HepG2 (cell line): ENCODE data around the gene SORL1-AS1.

Source experiments
- ATRX ChIP-seq: sonication (generic); formaldehyde crosslinking; IDR thresholded peaks from 2 replicates; pipeline ENCODE4 v1.4.0; 2020; ENCODE audit warnings: missing genetic modification reagents, borderline replicate concordance
- HNF4A ChIP-seq: sonication (generic); formaldehyde crosslinking; IDR thresholded peaks from 2 replicates; pipeline ENCODE4 v1.4.0; 2020; ENCODE audit warnings: missing genetic modification reagents
- HOXA3 ChIP-seq: sonication (generic); formaldehyde crosslinking; IDR thresholded peaks from 2 replicates; pipeline ENCODE4 v1.5.0; 2020; ENCODE audit warnings: missing genetic modification reagents
- KDM4B ChIP-seq: sonication (generic); formaldehyde crosslinking; IDR thresholded peaks from 2 replicates; pipeline ENCODE4 v1.4.0; 2020; ENCODE audit warnings: missing genetic modification reagents
- PRPF4 ChIP-seq: fragments of 200-400 bp; formaldehyde crosslinking; IDR thresholded peaks from 2 replicates; pipeline ENCODE4 v1.6.1; 2016; ENCODE audit warnings: low read length, low read depth; ENCODE audit not compliant: poor library complexity, severe bottlenecking
- REXO4 ChIP-seq: sonication (generic); formaldehyde crosslinking; IDR thresholded peaks from 2 replicates; pipeline ENCODE4 v1.8.0; 2022; ENCODE audit warnings: missing genetic modification reagents, mild to moderate bottlenecking, borderline replicate concordance
- RXRB ChIP-seq: IDR thresholded peaks from 2 replicates; pipeline ENCODE4 v1.6.1; 2016; ENCODE audit warnings: borderline replicate concordance, missing genetic modification reagents, missing compliant biosample characterization
- STAG1 ChIP-seq: sonication (generic); formaldehyde crosslinking; IDR thresholded peaks from 2 replicates; pipeline ENCODE4 v1.4.0; 2020; ENCODE audit warnings: missing genetic modification reagents
- STAT5B ChIP-seq: sonication (generic); formaldehyde crosslinking; IDR thresholded peaks from 2 replicates; pipeline ENCODE4 v1.4.0; 2020; ENCODE audit warnings: missing genetic modification reagents
- SUZ12 ChIP-seq: fragments of 150-350 bp; IDR thresholded peaks from 2 replicates; pipeline ENCODE4 v1.6.1; 2014; ENCODE audit warnings: low read depth, low read length
- SYNCRIP ChIP-seq: fragments of 200-400 bp; formaldehyde crosslinking; IDR thresholded peaks from 2 replicates; pipeline ENCODE4 v1.6.1; 2018; ENCODE audit warnings: mild to moderate bottlenecking, low read depth, low read length; ENCODE audit not compliant: insufficient read depth
- U2AF2 ChIP-seq: fragments of 200-400 bp; formaldehyde crosslinking; IDR thresholded peaks from 2 replicates; pipeline ENCODE4 v1.6.1; 2017; ENCODE audit warnings: low read depth, mild to moderate bottlenecking, low read length
- ZNF589 ChIP-seq: sonication (generic); formaldehyde crosslinking; conservative IDR thresholded peaks from 2 replicates; pipeline ENCODE4 v1.8.0; 2022; ENCODE audit warnings: mild to moderate bottlenecking, moderate library complexity, missing genetic modification reagents
- ZNF670 ChIP-seq: sonication (generic); formaldehyde crosslinking; IDR thresholded peaks from 2 replicates; pipeline ENCODE4 v1.8.0; 2022; ENCODE audit warnings: mild to moderate bottlenecking, missing genetic modification reagents, borderline replicate concordance
- ZNF772 ChIP-seq: sonication (generic); formaldehyde crosslinking; IDR thresholded peaks from 2 replicates; pipeline ENCODE4 v1.5.0; 2020; ENCODE audit warnings: mild to moderate bottlenecking, missing genetic modification reagents
- TF ChIP-seq, protein P1 (sequence below): sonication (generic); formaldehyde crosslinking; IDR thresholded peaks from 2 replicates; pipeline ENCODE4; 2020; ENCODE audit warnings: missing genetic modification reagents, mild to moderate bottlenecking, borderline replicate concordance
- TF ChIP-seq, protein P2 (sequence below): sonication (generic); formaldehyde crosslinking; IDR thresholded peaks from 2 replicates; pipeline ENCODE4 v1.8.1; 2022; ENCODE audit warnings: low read depth, mild to moderate bottlenecking, missing genetic modification reagents
- TF ChIP-seq, protein P3 (sequence below): sonication (generic); formaldehyde crosslinking; conservative IDR thresholded peaks from 2 replicates; pipeline ENCODE4 v1.8.1; 2023; ENCODE audit warnings: missing genetic modification reagents
- TF ChIP-seq, protein P4 (sequence below): sonication (generic); formaldehyde crosslinking; IDR thresholded peaks from 2 replicates; pipeline ENCODE4 v1.8.0; 2022; ENCODE audit warnings: mild to moderate bottlenecking, missing genetic modification reagents, moderate library complexity
- TF ChIP-seq, protein P5 (sequence below): sonication (generic); formaldehyde crosslinking; IDR thresholded peaks from 2 replicates; pipeline ENCODE4 v1.5.0; 2020; ENCODE audit warnings: mild to moderate bottlenecking, missing genetic modification reagents

Gene SORL1-AS1

DNA sequence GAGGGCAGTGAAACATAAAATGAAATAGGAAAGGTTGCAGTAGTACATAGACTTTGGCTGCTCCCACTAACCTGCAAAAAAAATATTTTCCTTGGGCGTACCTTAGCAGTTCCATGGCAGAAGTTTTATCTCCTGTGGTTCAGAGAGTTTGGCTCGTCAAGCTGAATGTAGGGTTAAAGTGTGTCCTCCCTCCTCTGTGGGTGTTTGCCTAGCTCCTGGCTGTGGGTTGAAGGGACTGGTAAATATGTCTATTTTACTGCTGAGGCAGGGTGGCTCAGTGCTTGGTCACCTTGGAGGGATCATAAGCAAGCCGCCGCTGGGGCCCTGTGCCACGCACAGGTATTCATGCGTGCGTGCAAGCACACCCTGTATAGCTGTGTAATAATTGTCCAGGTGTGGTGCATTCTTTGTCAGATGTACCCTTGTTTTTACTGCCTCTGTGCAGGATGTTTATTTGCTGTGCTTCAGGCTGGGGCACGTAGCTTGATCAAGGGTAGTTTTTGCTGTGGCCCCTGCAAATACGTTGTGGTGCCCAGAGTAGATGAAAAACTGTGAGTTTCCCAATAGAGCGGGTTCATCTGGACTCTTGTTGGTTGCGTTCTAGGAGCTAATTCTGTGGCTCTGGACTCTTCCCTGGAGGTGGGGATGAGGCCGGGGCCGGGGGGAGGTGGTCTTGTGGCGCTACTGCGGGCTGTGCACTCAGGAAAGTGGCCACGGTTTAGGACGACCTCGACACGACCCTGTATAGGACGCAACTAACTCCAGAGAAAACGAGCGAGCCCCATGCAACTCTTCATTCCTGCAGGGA is 1.4 kb downstream of the SORL1-AS1 start (continued):
- TF ChIP-seq, protein P1, sequence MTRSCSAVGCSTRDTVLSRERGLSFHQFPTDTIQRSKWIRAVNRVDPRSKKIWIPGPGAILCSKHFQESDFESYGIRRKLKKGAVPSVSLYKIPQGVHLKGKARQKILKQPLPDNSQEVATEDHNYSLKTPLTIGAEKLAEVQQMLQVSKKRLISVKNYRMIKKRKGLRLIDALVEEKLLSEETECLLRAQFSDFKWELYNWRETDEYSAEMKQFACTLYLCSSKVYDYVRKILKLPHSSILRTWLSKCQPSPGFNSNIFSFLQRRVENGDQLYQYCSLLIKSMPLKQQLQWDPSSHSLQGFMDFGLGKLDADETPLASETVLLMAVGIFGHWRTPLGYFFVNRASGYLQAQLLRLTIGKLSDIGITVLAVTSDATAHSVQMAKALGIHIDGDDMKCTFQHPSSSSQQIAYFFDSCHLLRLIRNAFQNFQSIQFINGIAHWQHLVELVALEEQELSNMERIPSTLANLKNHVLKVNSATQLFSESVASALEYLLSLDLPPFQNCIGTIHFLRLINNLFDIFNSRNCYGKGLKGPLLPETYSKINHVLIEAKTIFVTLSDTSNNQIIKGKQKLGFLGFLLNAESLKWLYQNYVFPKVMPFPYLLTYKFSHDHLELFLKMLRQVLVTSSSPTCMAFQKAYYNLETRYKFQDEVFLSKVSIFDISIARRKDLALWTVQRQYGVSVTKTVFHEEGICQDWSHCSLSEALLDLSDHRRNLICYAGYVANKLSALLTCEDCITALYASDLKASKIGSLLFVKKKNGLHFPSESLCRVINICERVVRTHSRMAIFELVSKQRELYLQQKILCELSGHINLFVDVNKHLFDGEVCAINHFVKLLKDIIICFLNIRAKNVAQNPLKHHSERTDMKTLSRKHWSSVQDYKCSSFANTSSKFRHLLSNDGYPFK = no peak
- TF ChIP-seq STAT5B (CRISPR knock-in tag) (no peak), SUZ12 (no peak), PRPF4 (no peak), HOXA3 (no peak), STAG1 (no peak; the same call in 1 of the 2 replicates), ZNF670 (CRISPR knock-in tag) (no peak), SYNCRIP (no peak), ZNF589 (CRISPR knock-in tag) (no peak), HNF4A (CRISPR knock-in tag) (no peak), ATRX (no peak), U2AF2 (no peak), KDM4B (no peak), RXRB (CRISPR knock-in tag) (peak; percentile 54; the same call in 1 of the 2 replicates), REXO4 (CRISPR knock-in tag) (no peak), ZNF772 (CRISPR knock-in tag) (no peak)
- TF ChIP-seq, protein P2, sequence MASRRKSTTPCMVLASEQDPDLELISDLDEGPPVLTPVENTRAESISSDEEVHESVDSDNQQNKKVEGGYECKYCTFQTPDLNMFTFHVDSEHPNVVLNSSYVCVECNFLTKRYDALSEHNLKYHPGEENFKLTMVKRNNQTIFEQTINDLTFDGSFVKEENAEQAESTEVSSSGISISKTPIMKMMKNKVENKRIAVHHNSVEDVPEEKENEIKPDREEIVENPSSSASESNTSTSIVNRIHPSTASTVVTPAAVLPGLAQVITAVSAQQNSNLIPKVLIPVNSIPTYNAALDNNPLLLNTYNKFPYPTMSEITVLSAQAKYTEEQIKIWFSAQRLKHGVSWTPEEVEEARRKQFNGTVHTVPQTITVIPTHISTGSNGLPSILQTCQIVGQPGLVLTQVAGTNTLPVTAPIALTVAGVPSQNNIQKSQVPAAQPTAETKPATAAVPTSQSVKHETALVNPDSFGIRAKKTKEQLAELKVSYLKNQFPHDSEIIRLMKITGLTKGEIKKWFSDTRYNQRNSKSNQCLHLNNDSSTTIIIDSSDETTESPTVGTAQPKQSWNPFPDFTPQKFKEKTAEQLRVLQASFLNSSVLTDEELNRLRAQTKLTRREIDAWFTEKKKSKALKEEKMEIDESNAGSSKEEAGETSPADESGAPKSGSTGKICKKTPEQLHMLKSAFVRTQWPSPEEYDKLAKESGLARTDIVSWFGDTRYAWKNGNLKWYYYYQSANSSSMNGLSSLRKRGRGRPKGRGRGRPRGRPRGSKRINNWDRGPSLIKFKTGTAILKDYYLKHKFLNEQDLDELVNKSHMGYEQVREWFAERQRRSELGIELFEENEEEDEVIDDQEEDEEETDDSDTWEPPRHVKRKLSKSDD (CRISPR knock-in tag) = no peak
- TF ChIP-seq, protein P3, sequence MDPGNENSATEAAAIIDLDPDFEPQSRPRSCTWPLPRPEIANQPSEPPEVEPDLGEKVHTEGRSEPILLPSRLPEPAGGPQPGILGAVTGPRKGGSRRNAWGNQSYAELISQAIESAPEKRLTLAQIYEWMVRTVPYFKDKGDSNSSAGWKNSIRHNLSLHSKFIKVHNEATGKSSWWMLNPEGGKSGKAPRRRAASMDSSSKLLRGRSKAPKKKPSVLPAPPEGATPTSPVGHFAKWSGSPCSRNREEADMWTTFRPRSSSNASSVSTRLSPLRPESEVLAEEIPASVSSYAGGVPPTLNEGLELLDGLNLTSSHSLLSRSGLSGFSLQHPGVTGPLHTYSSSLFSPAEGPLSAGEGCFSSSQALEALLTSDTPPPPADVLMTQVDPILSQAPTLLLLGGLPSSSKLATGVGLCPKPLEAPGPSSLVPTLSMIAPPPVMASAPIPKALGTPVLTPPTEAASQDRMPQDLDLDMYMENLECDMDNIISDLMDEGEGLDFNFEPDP (CRISPR knock-in tag) = no peak
- TF ChIP-seq, protein P4, sequence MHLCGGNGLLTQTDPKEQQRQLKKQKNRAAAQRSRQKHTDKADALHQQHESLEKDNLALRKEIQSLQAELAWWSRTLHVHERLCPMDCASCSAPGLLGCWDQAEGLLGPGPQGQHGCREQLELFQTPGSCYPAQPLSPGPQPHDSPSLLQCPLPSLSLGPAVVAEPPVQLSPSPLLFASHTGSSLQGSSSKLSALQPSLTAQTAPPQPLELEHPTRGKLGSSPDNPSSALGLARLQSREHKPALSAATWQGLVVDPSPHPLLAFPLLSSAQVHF (CRISPR knock-in tag) = no peak
- TF ChIP-seq, protein P5, sequence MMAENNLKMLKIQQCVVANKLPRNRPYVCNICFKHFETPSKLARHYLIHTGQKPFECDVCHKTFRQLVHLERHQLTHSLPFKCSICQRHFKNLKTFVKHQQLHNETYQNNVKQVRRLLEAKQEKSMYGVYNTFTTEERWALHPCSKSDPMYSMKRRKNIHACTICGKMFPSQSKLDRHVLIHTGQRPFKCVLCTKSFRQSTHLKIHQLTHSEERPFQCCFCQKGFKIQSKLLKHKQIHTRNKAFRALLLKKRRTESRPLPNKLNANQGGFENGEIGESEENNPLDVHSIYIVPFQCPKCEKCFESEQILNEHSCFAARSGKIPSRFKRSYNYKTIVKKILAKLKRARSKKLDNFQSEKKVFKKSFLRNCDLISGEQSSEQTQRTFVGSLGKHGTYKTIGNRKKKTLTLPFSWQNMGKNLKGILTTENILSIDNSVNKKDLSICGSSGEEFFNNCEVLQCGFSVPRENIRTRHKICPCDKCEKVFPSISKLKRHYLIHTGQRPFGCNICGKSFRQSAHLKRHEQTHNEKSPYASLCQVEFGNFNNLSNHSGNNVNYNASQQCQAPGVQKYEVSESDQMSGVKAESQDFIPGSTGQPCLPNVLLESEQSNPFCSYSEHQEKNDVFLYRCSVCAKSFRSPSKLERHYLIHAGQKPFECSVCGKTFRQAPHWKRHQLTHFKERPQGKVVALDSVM (CRISPR knock-in tag) = no peak
